ENCODE results near the gene ANXA2R.

DNA sequence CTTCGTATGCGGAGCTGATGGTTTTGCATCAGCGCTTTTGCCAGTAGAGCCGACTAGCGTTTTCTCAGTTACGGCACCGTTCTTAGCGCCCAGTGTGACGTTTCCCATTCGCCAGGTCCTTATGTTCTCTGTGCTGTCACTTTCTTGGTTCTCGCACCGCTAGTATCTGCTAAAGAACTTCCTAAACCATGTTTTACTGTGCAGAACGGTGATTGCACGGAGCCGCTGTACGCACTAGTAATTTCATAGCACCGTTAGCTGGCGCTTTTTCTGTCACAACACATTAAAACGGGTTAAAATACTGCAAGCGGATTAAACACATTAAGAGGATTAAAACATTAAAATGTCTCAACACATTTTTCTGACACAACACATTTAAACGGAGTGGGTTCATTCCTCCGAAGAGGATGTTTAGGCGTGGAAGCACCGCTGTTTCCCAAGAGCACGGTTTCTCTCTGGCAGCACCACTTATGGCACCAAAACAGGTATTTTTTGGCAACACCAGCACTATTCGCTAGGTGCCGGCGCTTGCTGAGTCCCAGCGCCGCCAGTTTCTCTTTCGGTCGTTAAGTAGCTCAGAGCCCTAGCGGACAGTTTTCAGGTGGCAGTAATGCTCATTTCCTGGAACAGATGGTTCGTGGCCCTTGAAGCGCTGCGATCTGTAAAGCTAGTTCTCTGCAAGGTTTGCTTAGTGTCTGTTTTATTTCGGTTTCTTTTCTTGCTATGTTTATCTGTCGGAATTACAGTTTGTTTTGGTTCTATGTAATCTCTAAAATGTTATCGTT, 20.3 kb downstream of the ANXA2R start:
- peak; percentile 19 to 88 (median 76) for TF ChIP-seq CTCF (IDR thresholded peaks at IDR 0.05 in 8 of 11, conservative IDR thresholded peaks at IDR 0.05 in 3 of 11)
- peak in 1 of 3 donors; percentile 76 for TF ChIP-seq POLR2A (IDR thresholded peaks at IDR 0.05)
- peak; percentile 9 to 89 (median 81) for TF ChIP-seq POLR2AphosphoS5 (IDR thresholded peaks at IDR 0.05)

Measured in spleen (tissue), 7 donors.